ENCODE data around the gene PTPRD. TPM values are rescaled to one million over a fixed set of nuclear protein-coding genes. Genes with fewer than 3 reads are reported as not detected.

The PTPRD gene
- total RNA-seq, 1 experiment from 2014 or later, result not detected

- DNase-seq (ENCODE audit: low read depth, low spot score) (no peak), ATAC-seq (no peak)
- no peaks in the 10 kb centered on the region for H3K27me3 ChIP-seq (ENCODE audit: control insufficient read depth, insufficient read depth, low read length)
- H3K4me3 ChIP-seq (ENCODE audit: low read depth in 2 of 2, low read length in 2 of 2), result no peak overlapping the region
- H3K4me1 ChIP-seq (ENCODE audit: control insufficient read depth, insufficient read depth, low read length), result no peaks in the 10 kb centered on the region
- H3K27ac ChIP-seq (ENCODE audit: low read length), result no peak overlapping the region
- H3K36me3 ChIP-seq (ENCODE audit: control insufficient read depth, insufficient read depth, low read length), result no peaks in the 10 kb centered on the region
- BruUV-seq (replicated peaks), result no TSS peak
- no peak for TF ChIP-seq REST (IDR thresholded peaks at IDR 0.05; ENCODE audit: insufficient read depth in 1 of 2, low read depth in 2 of 2, low read length in 1 of 2)
- TF ChIP-seq SIN3A (IDR thresholded peaks at IDR 0.05; ENCODE audit: borderline replicate concordance, insufficient read depth, low read depth, low read length), result no peak
- no peak for TF ChIP-seq TCF7L2 (IDR thresholded peaks at IDR 0.05; ENCODE audit: low read depth, low read length)
- TF ChIP-seq POLR2AphosphoS5 (IDR thresholded peaks at IDR 0.05; ENCODE audit: low read depth, low read length), result no peak
- TF ChIP-seq, protein P1, sequence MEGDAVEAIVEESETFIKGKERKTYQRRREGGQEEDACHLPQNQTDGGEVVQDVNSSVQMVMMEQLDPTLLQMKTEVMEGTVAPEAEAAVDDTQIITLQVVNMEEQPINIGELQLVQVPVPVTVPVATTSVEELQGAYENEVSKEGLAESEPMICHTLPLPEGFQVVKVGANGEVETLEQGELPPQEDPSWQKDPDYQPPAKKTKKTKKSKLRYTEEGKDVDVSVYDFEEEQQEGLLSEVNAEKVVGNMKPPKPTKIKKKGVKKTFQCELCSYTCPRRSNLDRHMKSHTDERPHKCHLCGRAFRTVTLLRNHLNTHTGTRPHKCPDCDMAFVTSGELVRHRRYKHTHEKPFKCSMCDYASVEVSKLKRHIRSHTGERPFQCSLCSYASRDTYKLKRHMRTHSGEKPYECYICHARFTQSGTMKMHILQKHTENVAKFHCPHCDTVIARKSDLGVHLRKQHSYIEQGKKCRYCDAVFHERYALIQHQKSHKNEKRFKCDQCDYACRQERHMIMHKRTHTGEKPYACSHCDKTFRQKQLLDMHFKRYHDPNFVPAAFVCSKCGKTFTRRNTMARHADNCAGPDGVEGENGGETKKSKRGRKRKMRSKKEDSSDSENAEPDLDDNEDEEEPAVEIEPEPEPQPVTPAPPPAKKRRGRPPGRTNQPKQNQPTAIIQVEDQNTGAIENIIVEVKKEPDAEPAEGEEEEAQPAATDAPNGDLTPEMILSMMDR (IDR thresholded peaks at IDR 0.05), result no peak
- ChIA-PET CTCF (no interaction called here), POLR2A (no interaction called here)
- H3K9me3 ChIP-seq (ENCODE audit: control insufficient read depth, insufficient read depth, low read depth, low read length), result no peaks in the 10 kb centered on the region
- in situ Hi-C loops (cut with HindIII; ENCODE audit: low pct_unique_long_range_greater_than_20kb, low sequenced_read_pairs), result no loop called here
- intact Hi-C loops (cut with micrococcal nuclease; ENCODE audit: unreplicated experiment), result no loop called here
Observed at GRCh38 chr9:9212963-9213362, 1399.8 kb downstream of the PTPRD start.

GRCh38 chr9:9202276-9202675 is 1410.5 kb downstream of the PTPRD start:
- ATAC-seq (no peak), DNase-seq (ENCODE audit: low read depth, low spot score) (no peak)
- Histone ChIP-seq H3K27me3 (ENCODE audit: control insufficient read depth, insufficient read depth, low read length) (no peaks in the 10 kb centered on the region), H3K4me3 (ENCODE audit: low read depth in 2 of 2, low read length in 2 of 2) (no peak overlapping the region), H3K9me3 (ENCODE audit: control insufficient read depth, insufficient read depth, low read depth, low read length) (no peaks in the 10 kb centered on the region), H3K27ac (ENCODE audit: low read length) (no peak overlapping the region), H3K4me1 (ENCODE audit: control insufficient read depth, insufficient read depth, low read length) (no peaks in the 10 kb centered on the region), H3K36me3 (ENCODE audit: control insufficient read depth, insufficient read depth, low read length) (no peaks in the 10 kb centered on the region)
- no peak for TF ChIP-seq SIN3A (IDR thresholded peaks at IDR 0.05; ENCODE audit: borderline replicate concordance, insufficient read depth, low read depth, low read length)
- TF ChIP-seq, protein P1 (IDR thresholded peaks at IDR 0.05), result no peak
- TF ChIP-seq REST (IDR thresholded peaks at IDR 0.05; ENCODE audit: insufficient read depth in 1 of 2, low read depth in 2 of 2, low read length in 1 of 2), result no peak
- no peak for TF ChIP-seq POLR2AphosphoS5 (IDR thresholded peaks at IDR 0.05; ENCODE audit: low read depth, low read length)
- TF ChIP-seq TCF7L2 (IDR thresholded peaks at IDR 0.05; ENCODE audit: low read depth, low read length), result no peak
- in situ Hi-C loops (cut with HindIII; ENCODE audit: low pct_unique_long_range_greater_than_20kb, low sequenced_read_pairs), result no loop called here
- ChIA-PET CTCF (no interaction called here), POLR2A (no interaction called here)
- no TSS peak for BruUV-seq (replicated peaks)
- intact Hi-C loops (cut with micrococcal nuclease; ENCODE audit: unreplicated experiment), result no loop called here
